GM10266 (cell line): ENCODE measurements around the gene CLIC4.

Experiments
- DNase-seq: peaks from one replicate; pipeline ENCODE4 v3.0.0; 2012; ENCODE audit errors: extremely low spot score
- TF ChIP-seq, protein P1 (sequence below): IDR thresholded peaks from 2 replicates; pipeline ENCODE4 v1.5.1; 2012; ENCODE audit warnings: mild to moderate bottlenecking, low read depth; ENCODE audit not compliant: control insufficient read depth, insufficient read depth; ENCODE audit errors: missing control alignments

Gene CLIC4

DNA sequence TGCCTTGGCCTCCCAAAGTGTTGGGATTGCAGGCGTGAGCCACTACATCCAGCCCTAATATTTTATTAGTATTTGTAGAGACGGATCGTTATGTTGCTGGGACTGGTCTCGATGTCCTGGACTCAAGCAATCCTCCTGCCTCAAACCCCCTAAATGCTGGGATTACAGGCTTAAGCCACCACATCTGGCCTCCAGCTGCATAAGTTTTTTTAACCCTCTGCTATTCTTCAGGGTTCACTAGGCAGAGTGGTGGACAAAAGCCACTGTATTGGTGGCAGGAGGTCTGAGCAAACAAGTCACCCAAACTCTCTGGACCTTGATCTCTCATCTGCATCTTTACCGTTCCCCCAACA lies 10.1 kb upstream of the CLIC4 start:
- TF ChIP-seq, protein P1, sequence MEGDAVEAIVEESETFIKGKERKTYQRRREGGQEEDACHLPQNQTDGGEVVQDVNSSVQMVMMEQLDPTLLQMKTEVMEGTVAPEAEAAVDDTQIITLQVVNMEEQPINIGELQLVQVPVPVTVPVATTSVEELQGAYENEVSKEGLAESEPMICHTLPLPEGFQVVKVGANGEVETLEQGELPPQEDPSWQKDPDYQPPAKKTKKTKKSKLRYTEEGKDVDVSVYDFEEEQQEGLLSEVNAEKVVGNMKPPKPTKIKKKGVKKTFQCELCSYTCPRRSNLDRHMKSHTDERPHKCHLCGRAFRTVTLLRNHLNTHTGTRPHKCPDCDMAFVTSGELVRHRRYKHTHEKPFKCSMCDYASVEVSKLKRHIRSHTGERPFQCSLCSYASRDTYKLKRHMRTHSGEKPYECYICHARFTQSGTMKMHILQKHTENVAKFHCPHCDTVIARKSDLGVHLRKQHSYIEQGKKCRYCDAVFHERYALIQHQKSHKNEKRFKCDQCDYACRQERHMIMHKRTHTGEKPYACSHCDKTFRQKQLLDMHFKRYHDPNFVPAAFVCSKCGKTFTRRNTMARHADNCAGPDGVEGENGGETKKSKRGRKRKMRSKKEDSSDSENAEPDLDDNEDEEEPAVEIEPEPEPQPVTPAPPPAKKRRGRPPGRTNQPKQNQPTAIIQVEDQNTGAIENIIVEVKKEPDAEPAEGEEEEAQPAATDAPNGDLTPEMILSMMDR: no peak
- no peak for DNase-seq

DNA sequence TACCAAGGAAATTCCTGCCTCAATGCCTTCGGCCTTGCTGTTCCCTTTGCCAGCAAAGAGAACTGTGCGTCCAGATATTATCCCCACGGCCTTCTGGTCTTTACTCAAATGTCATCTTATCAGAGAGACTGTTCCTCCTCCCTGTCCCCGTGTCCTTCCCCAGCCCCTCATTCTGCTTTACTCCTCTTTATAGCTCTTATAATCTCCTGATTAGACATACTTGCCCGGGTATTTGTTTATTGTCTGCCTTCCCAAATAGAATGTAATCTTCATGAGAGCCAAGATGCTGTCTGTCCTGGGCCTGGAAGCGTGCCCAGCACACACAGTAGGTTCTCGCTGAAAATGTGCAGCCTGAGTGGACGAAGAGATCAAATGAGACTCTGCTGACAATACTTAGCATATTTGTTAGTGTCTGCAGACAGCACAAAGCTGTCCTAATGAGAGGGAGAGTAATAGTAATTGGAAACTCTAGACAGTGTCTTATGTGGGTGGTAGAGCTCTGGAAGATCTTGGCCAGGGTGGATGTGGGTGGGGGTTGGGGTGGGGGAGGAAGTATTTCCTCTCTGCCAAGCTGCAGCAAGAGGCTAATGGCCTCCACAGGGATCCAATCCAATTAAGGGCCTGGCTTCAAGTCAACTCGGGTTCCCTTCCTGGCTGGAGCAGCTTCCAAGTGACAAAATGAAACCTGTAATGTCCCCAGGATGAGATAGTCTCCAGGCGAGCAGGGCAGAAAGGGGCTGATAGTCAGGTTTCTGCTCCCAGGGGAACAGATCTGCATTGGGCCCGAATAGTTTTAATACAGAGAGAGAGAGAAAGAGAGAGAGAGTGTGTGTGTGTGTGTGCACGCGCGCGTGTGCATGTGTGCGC lies 9.5 kb upstream of the CLIC4 start:
- TF ChIP-seq, protein P1: no peak
- no peak for DNase-seq

DNA sequence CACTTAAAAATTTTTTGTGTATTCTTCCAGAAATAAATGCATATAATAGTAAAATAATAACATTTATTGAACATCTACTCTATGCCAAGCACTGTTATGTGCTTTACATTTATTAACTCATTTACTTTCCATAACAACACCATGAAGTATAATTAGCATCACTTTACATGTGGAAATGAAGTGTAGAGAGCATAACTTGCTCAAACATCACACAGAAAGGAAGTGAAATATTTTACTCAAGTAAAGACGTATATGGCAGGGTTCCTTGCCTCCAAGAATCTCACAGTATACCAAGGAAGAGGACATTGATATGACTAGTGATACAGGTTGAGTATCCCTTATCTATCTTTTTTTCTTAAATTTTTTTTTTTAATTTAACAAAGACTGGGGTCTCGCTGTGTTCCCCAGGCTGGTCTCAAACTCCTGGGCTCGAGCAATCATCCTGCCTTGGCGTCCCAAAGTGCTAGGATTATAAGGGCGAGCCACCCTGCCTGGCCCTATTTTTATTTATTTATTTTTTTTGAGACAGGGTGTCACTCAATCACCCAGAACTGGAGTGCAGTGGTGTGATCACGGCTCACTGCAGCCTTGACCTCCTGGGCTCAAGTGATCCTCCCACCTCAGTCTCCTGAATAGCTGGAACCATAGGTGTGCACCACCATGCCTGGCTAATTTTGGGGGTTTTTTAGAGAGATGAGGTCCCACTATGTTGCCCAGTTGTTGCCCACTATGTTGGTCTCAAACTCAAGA lies 7.7 kb upstream of the CLIC4 start:
- TF ChIP-seq, protein P1: no peak

DNA sequence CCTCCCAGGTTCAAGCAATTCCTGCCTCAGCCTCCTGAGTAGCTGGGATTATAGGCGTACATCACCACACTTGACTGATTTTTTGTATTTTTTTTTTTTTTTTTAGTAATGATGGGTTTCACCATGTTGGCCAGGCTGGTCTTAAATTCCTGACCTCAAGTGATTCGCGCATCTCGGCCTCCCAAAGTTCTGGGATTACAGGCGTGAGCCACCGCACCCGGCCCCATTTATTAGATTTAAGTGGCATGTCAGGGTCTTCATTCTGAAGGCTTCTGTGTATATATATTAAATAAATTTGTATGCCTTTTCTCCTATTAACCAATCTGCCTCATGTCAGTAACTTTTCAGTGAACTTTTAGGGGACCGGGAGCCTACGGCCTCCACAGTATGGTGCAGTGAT lies 6.0 kb upstream of the CLIC4 start:
- TF ChIP-seq, protein P1: no peak
- DNase-seq: no peak

More for the DNA sequence above, 7.7 kb upstream of the CLIC4 start:
- no peak for DNase-seq

DNA sequence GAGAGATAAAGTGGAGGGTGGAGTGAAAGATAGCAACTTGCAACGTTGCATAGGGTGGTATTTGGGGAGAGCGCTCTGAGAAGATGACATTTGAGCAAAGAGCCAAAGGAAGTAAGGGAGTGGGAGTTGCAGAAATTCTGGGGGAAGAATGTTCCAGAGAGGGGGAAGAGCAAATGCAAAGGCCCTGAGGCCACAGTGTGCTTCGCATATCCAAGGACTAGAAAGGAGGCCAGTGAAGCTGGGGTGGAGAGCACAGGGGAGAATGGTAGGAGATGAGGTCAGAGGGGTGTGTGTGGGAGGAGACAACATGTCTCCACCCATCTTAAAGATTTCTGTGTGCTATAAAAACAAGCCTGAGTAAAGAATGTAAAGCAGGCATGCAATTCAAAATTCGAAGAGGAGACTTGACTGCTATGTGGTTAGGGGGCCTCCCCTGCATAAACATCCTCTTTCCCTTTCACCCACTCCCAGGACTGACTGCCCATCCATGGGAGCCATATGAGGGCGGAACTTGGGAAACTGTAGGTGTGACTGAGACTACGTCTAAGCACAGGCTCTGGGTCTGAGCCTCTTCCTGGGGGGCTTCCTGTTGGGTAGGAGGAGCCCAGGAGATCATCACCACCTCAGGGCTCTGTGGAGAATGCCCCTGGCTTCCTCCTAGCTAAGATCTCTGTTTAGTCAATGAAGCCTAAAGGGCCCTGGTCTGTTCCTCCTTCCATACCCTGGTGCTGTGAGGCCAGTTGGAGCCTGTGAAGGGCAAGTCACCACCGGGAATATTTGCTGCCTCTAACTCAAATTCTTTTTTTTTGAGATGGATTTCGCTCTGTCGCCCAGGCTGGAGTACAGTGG lies 2.9 kb upstream of the CLIC4 start:
- no peak for DNase-seq
- TF ChIP-seq, protein P1: no peak

DNA sequence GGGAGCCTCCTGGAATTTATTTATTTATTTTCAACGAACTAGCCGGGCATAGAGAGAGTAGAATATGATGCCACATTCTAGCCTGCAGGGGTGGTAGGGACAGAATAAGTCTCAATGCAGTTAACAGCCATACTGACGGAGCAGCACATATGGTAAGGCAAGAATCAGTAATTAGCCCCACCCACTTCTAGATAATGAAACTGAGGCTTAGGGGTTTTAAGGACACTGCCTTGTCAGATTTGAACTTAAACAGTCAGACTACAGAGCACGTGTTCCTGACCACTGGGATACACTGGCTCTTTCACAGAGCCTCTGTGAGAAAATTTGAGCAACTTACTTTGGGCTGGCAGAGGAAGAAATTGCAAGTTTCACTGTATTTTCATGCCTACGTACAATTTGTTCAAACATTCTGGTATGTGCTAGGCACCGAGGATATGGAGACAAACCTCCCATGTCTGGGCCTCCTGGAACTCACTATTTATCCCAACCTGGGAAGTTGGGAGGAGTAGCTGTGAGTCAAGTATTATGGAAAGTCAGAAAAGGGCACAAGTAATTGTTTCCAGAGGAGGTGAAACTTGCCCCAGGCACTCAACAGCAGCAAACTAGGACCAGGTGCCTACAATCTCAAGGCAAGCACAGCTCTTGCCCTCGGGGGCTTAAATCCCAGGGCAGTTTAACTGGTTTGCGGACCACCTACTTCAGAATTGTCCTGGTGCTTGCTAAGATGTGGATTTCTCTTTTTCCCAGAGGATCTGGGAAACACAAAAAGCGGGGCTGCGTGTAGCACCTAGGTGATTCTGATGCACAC lies 1.6 kb upstream of the CLIC4 start:
- no peak for DNase-seq
- TF ChIP-seq, protein P1: no peak
